ENCODE measurements around the gene SEMA4D. TPM values are rescaled to one million over a fixed set of nuclear protein-coding genes. Genes with fewer than 3 reads are reported as not detected.
A peak's percentile ranks its signal among the peaks of the same experiment; 100 is the strongest.

Gene SEMA4D
- total and polyA plus RNA-seq, 8 donors, result 20.0 to 71.9 (median 25.6) TPM

DNA sequence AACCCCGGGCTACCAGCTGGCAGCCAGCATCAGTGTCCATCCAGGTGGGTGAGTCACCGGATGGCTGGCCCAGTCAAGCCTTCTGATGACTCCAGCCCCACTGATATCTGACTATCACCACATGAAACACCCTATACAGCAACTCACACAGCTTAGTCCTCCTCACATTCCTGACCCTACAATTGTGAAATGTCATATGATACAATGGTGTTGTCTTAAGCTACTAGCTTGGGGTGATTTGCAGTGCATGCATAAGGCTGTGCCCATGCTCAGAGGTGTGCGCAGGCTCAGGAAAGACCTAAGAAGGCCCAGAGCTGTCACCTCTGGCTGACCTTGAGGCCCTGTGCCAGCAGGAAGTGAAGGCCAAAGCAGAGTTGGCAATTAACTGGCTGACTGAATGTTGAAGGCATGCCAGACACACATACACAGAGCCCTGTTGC is 21.5 kb upstream of the SEMA4D start:
- intact Hi-C loops (cut with DNase I), result no loop called here
- TF ChIP-seq CTCF (IDR thresholded peaks at IDR 0.05), result no peak
- Histone ChIP-seq H3K27ac (no peak overlapping the region), H3K4me3 (no peak overlapping the region), H3K36me3 (no peaks in the 10 kb centered on the region), H3K4me1 (peaks cover 0 to 49% of the 10 kb centered on the region in 2 donors), H3K9me3 (no peaks in the 10 kb centered on the region), H3K27me3 (no peaks in the 10 kb centered on the region)
- no peak for ATAC-seq
- no peak for DNase-seq

DNA sequence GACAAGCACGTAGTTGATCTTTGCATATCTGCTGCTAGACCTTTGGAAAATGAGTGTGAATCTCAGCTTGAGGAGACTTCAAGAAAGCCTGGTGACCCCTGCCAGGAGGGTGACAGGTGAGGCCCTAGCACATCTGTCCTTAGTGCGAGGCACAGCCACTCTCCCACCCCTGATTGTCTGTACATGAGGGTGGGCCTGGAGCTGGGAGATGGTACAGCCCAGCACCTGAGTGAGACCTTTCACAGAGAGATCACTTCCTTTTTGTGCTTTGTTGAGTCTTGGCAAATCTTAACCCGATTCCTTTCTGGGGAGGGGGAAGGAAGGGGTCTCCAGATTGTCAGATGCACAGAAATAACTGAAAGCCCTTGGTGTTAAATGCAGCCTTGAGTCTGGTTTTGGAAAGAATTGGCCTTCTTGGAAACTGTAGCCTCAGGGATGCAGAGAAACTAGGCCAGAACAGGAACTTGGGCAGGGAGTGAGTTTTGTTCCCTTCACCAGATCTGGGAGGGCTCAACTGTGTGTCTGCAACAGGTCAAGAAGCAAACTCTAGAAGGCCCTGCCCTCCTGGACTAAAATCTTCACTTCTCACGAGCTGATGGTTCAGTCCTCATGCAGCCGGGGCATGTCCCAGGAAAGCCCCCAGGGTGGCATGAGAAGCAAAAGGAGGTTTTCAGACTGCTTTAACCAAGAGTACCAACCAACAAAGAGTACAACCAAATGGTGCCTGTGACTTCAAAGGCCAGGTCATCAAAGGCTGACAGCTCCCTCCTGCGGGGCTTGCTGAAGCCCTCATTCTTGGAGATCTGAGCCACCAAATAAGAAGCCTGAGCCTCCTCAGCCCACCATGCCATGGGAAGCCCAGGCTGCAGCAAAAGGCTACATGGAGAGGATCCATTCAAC is 20.8 kb upstream of the SEMA4D start:
- no peak overlapping the region for H3K4me3 ChIP-seq
- DNase-seq, result no peak
- ATAC-seq, result no peak

GRCh38 chr9:89515416-89515815 is 17.5 kb upstream of the SEMA4D start:
- Histone ChIP-seq H3K9me3 (no peaks in the 10 kb centered on the region), H3K36me3 (no peaks in the 10 kb centered on the region), H3K4me1 (peaks cover 0 to 15% of the 10 kb centered on the region in 2 donors), H3K27ac (no peak overlapping the region), H3K27me3 (no peaks in the 10 kb centered on the region), H3K4me3 (no peak overlapping the region)
- no peak for ATAC-seq
- TF ChIP-seq CTCF (IDR thresholded peaks at IDR 0.05), result no peak
- intact Hi-C loops (cut with DNase I), result no loop called here
- DNase-seq, result no peak

More for the DNA sequence above, 20.8 kb upstream of the SEMA4D start:
- TF ChIP-seq CTCF (IDR thresholded peaks at IDR 0.05), result no peak
- intact Hi-C loops (cut with DNase I), result no loop called here
- Histone ChIP-seq H3K4me1 (peaks cover 0 to 42% of the 10 kb centered on the region in 2 donors), H3K27ac (peak overlapping the region in 1 of 2 donors; percentile 48), H3K9me3 (no peaks in the 10 kb centered on the region), H3K27me3 (no peaks in the 10 kb centered on the region), H3K36me3 (no peaks in the 10 kb centered on the region)

GRCh38 chr9:89514956-89515355 is 17.0 kb upstream of the SEMA4D start:
- DNase-seq, result no peak
- Histone ChIP-seq H3K4me1 (peaks cover 0 to 15% of the 10 kb centered on the region in 2 donors), H3K9me3 (no peaks in the 10 kb centered on the region), H3K36me3 (no peaks in the 10 kb centered on the region), H3K4me3 (no peak overlapping the region), H3K27ac (no peak overlapping the region), H3K27me3 (no peaks in the 10 kb centered on the region)
- no peak for TF ChIP-seq CTCF (IDR thresholded peaks at IDR 0.05)
- no peak for ATAC-seq
- intact Hi-C loops (cut with DNase I), result no loop called here

DNA sequence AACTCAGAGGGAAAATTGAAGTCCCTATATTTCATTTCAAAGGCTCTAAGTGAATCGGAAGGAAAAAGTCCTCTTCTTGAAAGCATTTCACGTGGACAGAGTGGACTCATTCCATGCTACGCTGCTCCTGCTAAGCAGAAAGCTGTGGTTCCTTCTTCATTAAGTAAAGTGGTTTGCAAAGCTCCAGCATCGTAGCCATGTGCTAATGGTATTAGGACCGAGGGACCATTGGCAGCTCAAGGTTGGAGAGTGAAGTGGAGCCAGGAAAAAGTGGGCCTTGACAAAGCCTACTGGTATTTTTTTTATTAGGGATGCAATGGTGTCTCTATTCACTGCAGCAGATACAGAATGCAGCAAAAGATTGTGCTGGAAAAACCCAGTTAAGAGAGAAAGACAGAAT is 16.4 kb upstream of the SEMA4D start:
- intact Hi-C loops (cut with DNase I), result no loop called here
- ATAC-seq, result no peak

More for the DNA sequence above, 16.4 kb upstream of the SEMA4D start:
- no peak overlapping the region for H3K27ac ChIP-seq
- no peaks in the 10 kb centered on the region for H3K9me3 ChIP-seq
- no peak for TF ChIP-seq CTCF (IDR thresholded peaks at IDR 0.05)
- no peaks in the 10 kb centered on the region for H3K27me3 ChIP-seq
- H3K36me3 ChIP-seq, result no peaks in the 10 kb centered on the region
- DNase-seq, result no peak
- H3K4me3 ChIP-seq, result no peak overlapping the region
- H3K4me1 ChIP-seq, result peaks cover 0 to 10% of the 10 kb centered on the region in 2 donors
